GM04503 (cell line): ENCODE measurements around the gene NARS2.

ENCODE experiments used
- DNase-seq: peaks from one replicate; pipeline ENCODE4 v3.0.0-alpha.2; 2012; ENCODE audit warnings: low read depth

The NARS2 gene

DNA sequence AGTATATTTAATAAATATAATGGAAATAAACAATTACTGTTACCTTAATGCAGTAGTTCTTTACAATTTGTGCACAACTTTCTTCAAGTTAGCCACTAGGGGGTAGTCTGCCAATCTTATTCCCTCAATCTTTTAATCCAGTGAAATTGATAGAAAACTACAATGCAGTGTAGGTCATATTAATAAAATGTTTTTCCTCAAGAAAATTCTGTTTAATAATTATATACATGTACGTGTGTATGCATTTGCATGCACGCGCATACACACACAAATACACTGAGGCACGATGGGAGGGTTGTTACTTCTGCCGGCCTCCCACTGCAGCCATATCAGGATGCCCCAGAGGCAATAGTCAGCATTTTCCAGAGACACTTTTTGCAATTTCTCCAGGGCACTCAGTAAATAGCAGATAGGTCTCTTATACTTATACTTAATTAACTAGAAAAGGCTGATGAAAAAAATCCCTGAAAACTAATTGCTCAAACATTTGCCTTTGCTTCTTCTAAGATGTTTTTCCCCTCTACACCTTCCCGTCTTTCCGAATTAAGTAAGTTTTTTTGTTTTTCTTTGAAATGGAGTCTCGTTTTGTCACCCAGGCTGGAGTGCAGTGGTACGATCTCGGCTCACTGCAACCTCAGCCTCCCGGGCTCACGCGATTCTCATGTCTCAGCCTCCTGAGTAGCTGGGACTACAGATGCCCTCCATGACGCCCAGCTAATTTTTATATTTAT, 160.2 kb downstream of the NARS2 start:
- no peak for DNase-seq

DNA sequence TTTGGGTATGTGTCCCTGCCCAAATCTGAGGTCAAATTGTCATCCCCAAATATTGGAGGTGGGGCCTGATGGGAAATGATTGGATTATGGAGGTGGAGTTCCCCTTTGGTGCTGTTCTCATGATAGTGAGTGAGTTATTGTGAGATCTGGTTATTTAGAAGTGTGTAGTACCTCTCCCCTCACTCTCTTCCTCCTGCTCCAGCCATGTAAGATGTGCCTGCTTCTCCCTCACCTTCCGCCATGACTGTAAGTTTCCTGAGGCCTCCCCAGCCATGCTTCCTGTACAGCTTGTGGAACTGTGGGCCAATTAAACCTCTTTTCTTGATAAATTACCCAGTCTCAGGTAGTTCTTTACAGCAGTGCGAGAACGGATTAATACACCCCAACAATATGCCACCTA, 166.0 kb downstream of the NARS2 start:
- no peak for DNase-seq

DNA sequence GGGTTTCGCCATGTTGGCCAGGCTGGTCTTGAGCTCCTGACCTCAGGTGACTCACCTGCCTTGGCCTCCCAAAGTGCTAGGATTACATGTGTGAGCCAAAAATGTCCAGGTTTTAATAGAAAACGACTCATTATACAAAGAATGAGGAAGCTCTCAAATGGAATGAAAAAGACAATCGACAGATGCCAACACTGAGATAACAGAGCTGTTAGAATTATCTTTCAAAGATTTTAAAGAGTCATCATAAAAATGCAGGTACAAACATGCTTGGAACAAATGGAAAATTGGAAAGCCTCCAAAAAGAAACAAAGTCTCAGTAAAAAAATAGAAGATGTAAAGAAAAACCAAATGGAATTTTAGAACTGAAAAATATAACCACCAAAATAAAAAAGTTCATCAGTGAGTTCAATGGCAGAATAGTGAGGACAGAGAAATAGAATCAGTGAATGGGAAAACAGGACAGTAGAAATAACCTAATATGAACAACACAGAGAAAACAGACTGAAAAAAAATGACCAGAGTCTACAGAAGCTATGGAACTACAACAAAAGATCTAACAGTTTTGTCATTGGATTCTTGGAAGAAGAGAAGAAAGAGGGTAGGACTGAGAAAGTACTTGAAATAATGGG, 168.0 kb downstream of the NARS2 start:
- no peak for DNase-seq

DNA sequence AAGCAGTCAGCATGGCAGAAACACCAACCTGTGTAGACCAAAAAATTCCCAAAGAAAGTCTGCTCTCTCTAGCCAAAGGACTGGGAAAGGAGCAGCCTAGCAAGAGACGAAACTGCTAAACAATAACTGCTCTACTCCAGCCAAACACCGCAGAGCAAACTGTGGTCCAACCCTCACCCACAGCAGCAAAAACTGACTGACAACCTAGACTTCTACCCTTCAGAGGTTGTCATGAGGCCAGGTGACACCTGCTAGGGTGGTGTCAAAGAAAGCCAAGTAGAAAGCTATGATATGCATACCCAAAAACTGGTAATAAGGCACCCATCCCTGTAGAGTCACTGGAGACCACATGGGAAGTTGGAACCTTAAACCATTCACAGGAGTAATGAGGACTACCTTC, 168.9 kb downstream of the NARS2 start:
- no peak for DNase-seq

DNA sequence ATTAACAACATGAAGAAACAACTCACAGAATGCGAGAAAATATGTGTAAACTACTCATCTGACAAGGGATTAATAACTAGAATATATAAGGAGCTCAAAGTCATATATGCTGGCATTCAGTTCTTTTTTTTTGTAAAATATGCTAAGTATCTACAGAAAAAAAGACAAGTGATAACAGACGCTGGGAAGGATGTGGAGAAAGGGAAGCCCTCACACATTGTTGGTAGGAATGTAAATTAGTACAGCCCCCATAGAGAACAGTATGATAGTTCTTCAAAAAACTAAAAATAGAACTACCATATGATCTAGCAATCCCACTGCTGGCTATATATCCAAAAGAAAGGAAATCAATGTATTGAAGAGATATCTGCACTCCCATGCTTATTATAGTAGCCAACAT, 170.9 kb downstream of the NARS2 start:
- no peak for DNase-seq

DNA sequence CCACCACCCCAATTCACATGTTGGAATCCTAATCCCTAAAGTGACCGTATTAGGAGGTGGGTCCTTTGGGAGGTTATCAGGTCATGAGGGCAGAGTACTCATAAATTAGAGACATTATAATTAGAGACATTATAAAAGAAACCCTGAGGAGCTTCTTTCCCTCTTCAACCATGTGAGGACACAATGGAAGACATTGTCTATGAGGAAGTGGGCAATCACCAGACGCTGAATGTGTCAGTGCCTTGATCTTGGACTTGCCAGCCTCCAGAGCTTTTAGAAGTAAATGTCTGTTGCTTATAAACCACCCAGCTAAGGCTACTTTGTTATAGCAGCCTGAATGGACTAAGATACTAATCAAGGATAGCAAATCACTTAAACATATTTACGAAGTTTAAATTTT, 171.8 kb downstream of the NARS2 start:
- DNase-seq = no peak

DNA sequence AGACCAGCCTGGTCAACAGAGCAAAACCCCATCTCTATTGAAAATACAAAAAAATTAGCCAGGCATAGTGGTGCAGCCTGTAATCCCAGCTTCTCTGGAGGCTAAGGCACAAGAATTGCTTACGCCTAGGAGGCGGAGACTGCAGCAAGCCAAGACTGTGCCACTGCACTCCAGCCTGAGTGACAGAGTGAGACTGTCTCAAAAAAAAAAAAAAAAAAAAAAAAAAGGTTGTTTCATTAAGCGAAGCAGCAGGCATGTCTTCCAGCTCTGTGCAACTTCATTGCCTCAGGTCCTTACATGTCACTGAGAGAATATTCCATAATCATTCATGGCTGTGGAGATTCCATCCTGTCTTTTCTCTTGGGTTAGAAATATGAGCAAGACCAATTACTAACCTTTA, 174.0 kb downstream of the NARS2 start:
- DNase-seq = no peak

DNA sequence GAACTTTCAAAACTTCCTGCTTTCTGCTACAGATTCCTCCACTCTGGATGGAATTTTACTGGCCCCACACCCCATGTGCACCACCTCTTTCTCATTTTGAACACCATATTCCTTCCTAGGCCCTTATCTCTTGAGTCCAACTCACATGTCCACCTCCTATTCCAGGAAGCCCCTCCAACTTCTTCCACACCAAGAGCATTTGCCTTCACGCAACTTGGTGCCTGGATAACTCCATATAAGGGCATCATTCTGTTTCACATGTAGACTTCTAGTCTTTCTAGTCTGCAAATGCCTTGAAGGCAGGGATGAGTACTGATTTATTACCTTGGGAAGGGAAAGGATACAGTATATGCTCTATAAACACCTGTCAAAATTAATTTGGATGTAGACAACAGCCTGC, 174.5 kb downstream of the NARS2 start:
- no peak for DNase-seq

DNA sequence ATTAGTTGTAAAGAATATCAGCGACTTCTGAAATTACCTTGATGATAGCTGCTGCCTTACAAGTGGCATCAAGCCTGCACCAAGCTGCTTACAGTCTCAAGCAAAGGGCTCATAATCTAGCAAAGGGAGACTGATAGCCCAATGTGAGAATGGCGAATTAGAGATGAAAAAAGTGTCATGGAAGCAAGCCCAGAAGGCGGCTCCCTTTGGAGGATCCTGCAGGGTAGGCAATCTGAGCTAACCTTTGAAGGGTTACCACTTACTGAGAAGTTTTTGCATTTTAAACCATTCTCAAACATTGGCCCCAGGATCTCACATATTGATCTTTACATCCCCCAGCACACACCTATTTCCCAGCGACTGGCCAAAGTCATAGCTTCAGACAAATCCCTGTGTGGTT, 175.5 kb downstream of the NARS2 start:
- no peak for DNase-seq

DNA sequence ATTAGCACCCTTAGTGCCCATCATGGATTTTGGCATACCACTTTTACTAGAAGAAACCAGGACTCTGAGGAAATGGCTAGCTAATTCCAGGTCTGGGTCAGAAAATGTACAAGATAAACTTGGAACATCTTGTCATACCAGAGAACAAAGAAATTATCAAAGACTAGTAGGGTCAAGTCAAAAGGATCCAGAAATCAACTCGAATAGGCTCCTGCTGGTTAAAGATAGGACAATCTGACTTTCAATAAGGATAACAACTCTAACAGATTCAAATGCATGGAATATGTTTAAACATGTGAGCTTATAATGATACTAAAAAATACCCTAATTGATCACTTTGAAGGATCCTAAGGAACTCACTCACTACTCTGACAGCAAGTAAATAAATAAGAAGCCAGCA, 175.9 kb downstream of the NARS2 start:
- no peak for DNase-seq

DNA sequence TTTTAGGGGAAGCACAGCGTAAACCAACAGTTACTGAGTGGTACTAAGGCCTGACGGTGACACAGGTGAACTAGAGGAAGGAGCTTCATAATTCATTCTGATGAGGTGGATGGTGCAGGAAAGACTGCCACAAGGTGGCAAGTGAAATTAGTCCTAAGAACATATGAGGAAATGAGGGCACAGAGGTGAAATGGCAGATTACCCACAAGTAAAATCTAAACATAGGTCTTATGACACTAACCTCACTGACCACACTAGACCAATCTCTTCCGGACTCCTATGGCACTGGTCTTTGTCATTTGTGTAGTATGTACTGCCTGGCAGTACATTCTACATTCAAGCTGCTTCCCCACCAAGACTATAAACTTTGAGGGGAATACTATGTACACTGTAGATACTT, 177.3 kb downstream of the NARS2 start:
- DNase-seq = no peak

DNA sequence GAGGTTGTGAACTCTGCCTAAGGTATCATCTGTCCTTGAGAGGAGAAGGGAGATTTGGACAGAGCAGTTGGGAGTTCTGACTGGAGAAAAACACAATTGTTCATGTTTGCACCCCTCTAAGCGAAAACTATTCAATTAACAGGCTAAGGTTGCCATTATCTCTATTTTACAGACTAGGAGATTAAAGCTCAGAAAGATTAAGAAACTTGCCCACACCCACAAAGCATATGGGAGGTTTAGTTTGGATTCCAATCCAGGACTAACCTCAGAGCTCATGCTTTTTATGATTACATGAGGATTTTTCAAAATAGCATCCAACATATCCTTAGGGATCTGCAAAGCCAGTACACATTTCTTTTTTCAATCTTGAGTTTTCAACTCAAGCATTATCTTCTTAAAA, 179.1 kb downstream of the NARS2 start:
- no peak for DNase-seq

DNA sequence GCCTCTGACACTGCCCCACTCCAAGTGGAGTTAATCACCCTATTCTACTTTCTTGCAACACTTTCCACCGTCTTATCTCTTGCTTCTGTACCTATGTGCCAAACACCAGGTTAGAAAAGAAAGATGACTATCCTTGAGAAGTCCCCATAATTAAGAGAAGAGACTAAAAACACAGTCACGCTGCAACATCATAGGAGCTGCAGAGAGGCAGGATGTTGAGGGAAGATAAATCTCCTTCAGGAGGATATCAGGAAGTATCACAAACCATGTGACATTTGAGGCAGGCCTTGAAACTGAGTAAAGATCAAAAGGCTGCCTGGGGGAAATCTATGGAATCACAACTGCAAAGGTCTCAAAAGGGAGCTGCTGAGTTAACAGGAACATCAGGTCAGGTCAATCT, 181.8 kb downstream of the NARS2 start:
- no peak for DNase-seq

DNA sequence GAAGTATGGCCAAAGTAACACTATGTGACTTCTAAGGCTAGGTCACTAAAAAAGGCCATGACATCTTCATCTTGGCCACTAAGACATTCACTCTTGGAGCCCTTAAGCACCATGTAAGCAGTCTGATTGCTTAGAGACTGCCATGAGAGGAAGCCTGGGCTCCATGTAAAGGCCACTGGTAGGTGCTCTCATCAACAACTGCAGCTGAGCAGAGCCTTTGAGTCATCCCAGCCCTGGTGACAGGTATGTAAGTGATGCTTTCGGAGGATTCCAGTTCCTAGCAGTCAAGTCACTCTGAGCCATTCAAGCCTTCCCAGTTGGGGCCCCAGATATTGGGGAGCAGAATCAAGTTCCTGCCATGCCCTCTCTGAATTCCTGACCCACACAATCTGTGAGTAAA, 183.2 kb downstream of the NARS2 start:
- DNase-seq = no peak

DNA sequence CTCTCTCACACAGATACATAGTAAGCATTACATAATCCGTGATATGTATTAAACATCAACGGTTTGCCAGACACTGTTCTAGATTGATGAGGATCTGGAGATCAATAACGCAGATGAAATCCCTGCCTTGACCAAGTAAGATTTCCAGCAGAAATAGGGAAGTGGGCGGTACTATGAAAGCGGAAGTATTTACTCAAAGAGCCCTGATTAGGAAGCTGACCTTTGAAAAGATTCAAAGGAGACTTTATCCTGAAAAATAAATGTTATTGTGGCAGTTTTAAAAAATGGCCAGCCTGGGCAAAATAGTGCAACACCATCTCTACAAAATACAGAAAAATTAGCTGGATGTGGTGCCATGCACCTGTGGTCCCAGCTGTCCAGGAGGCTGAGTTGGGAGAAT, 183.9 kb downstream of the NARS2 start:
- DNase-seq = no peak

DNA sequence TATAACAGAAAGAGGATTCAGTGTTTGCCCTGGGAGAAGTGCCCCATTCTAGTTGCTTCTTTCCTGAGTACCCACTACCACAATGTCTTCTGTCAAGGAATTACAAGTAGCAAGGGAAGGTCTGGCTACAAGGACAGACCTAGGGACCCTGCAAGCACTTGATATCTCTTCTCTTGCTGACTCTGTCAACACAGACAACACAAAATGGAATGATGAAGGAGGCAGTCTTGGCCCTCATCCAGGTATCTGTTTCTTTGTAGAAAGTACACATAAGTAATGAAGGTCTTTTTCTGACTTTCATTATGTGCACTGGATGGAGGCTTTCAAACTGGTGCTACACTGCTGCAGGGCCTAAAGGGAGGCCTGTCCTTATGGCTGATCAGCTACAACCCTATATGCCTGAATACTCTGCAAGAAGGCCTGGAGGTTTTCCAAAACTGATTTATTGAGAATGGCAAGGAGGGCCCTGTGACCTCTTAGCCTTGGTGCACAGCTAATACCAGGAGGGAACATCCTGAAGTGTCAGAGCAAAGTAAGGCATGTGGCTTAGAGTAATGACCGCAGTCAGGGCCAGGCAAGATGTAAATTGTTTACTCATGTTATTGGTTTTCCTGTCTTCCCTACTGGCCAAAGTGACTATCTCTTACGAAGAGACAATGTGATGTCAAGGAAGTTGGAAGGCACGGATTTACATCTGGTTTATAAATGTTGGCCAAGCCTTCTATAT, 188.3 kb downstream of the NARS2 start:
- DNase-seq = no peak
